Testis (tissue), 3 donors: ENCODE measurements around the gene HOXD1. TPM values are rescaled to one million over a fixed set of nuclear protein-coding genes. Genes with fewer than 3 reads are reported as not detected.

Experiments
- DNase-seq: peaks from one replicate; pipeline ENCODE4 v3.0.0-alpha.2; 2019
- H3K27ac ChIP-seq, 2 donors: fragments of 200-600 bp; sonication (generic); one replicate each; pipeline ENCODE4 v1.5.1; 2019
- H3K27me3 ChIP-seq: fragments of 200-600 bp; sonication (generic); one replicate; pipeline ENCODE4 v1.5.1; 2019
- H3K36me3 ChIP-seq: fragments of 200-600 bp; sonication (generic); one replicate; pipeline ENCODE4 v1.5.1; 2017; ENCODE audit warnings: low read depth; ENCODE audit errors: missing control alignments
- H3K4me1 ChIP-seq: fragments of 200-600 bp; sonication (generic); one replicate; pipeline ENCODE4 v1.5.1; 2019
- H3K4me3 ChIP-seq, 2 donors: fragments of 200-600 bp; sonication (generic); one replicate each; pipeline ENCODE4 v1.5.1; 2017 to 2019
- H3K9me3 ChIP-seq: fragments of 200-600 bp; sonication (generic); one replicate; pipeline ENCODE4 v1.5.1; 2017
- POLR2A ChIP-seq: fragments of 450-650 bp; IDR thresholded peaks from one replicate; pipeline ENCODE4 v1.6.1; 2017; ENCODE audit warnings: antibody characterized with exemption, mild to moderate bottlenecking, moderate library complexity
- WGBS, 2 donors: methylation state at CpG; one replicate each; pipeline ENCODE4 v1.1.5; 2018; 5-methylcytosine and 5-hydroxymethylcytosine counted together
- intact Hi-C: fragments of 100-400 bp; cut with DNase I; formaldehyde crosslinking; loops from one replicate; pipeline ENCODE4 v1.15.1; 2023; ENCODE audit warnings: low total_unique reads
- polyA plus RNA-seq: library from polyadenylated mRNA; stranded (reverse); fragments of 350-450 nt; fragmentation: Illumina TruSeq; extraction: RNeasy Lipid Tissue Mini Kit (QIAGEN cat#74804); gene quantifications from one replicate; pipeline ENCODE4 v1.2.3, GENCODE V29; 2014; ENCODE audit warnings: low read depth, low replicate concordance; ENCODE audit not compliant: insufficient read depth
- total RNA-seq, 2 donors: library from RNA; depleted of rRNA; stranded (reverse); fragments of >200 nt; gene quantifications; one replicate each; pipeline ENCODE4 v1.2.3, GENCODE V29; 2016
- TF ChIP-seq, protein P1 (sequence below), 3 experiments: fragments of 450-650 bp in 2 of 3; fragments of 200-600 bp in 1 of 3; sonication (generic) in 1 of 3; IDR thresholded peaks; one replicate each; pipeline ENCODE4 v1.5.1; 2016 to 2019; ENCODE audit warnings: antibody characterized with exemption in 3 of 3, mild to moderate bottlenecking in 2 of 3, moderate library complexity in 1 of 3

Gene HOXD1
- total and polyA plus RNA-seq, 3 donors from 2014 or later = 1.8 to 7.6 (median 5.5) TPM

DNA sequence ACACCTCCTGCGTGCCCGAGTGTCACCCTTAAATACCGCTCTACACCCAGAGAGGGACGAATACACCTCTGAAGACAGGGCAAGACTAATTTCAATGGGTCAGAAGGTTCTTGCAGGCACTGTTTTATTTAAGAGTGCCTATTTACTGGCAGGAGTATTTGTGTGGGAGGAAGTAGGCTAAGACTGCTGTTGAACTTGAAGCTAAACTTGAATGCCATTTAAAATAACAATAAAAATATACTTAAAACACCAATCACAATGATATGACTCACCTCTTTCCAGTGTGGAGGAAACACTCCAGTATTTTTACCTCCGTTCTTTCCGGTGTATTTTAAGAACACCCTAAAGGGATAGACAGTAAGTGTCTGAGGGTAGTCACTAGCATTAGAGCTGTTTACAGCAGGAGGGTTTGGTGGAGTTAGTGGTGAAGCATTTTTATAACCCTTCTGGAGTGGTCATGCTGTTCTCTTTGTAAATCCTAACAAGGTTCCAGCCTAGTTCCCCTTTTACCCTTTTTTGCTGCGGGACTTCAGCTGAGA lies 9.6 kb upstream of the HOXD1 start:
- no peak for TF ChIP-seq POLR2A
- TF ChIP-seq, protein P1, sequence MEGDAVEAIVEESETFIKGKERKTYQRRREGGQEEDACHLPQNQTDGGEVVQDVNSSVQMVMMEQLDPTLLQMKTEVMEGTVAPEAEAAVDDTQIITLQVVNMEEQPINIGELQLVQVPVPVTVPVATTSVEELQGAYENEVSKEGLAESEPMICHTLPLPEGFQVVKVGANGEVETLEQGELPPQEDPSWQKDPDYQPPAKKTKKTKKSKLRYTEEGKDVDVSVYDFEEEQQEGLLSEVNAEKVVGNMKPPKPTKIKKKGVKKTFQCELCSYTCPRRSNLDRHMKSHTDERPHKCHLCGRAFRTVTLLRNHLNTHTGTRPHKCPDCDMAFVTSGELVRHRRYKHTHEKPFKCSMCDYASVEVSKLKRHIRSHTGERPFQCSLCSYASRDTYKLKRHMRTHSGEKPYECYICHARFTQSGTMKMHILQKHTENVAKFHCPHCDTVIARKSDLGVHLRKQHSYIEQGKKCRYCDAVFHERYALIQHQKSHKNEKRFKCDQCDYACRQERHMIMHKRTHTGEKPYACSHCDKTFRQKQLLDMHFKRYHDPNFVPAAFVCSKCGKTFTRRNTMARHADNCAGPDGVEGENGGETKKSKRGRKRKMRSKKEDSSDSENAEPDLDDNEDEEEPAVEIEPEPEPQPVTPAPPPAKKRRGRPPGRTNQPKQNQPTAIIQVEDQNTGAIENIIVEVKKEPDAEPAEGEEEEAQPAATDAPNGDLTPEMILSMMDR (IDR thresholded peaks at IDR 0.05) = no peak
- Histone ChIP-seq H3K4me1 (peaks cover 28% of the 10 kb centered on the region), H3K27me3 (no peaks in the 10 kb centered on the region), H3K9me3 (no peaks in the 10 kb centered on the region), H3K36me3 (no peaks in the 10 kb centered on the region), H3K4me3 (peak overlapping the region; percentile 48 to 60), H3K27ac (peak overlapping the region in 1 of 2 donors; percentile 76)
- no peak for DNase-seq
- 27 to 28% methylated on average over 7 of the region's 7 CpGs for WGBS, 2 donors
- intact Hi-C loops = no loop called here

DNA sequence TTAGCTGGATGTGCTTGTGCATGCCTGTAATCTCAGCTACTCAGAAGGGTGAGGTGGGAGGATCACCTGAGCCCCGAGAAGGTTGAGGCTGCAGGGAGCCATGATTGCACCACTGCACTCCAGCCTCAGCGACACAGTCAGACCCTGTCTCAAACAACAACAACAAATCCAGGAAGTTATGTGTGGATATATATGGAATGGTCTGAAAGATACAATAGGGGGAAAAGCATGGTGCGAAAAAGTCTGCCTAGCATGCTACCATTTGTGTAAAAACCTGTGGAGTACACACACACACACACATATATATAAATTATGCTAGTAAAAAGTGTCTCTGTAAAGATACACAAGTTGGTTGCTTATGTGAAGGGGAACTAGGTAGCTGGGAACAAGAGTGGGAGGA lies 6.9 kb upstream of the HOXD1 start:
- TF ChIP-seq, protein P1 (IDR thresholded peaks at IDR 0.05) = no peak
- TF ChIP-seq POLR2A = no peak
- DNase-seq = no peak
- intact Hi-C loops = no loop called here
- Histone ChIP-seq H3K27me3 (no peaks in the 10 kb centered on the region), H3K4me1 (peaks cover 6% of the 10 kb centered on the region), H3K9me3 (no peaks in the 10 kb centered on the region), H3K4me3 (no peak overlapping the region), H3K36me3 (no peaks in the 10 kb centered on the region), H3K27ac (no peak overlapping the region)
- WGBS, 2 donors = 77% methylated on average over 3 of the region's 3 CpGs

DNA sequence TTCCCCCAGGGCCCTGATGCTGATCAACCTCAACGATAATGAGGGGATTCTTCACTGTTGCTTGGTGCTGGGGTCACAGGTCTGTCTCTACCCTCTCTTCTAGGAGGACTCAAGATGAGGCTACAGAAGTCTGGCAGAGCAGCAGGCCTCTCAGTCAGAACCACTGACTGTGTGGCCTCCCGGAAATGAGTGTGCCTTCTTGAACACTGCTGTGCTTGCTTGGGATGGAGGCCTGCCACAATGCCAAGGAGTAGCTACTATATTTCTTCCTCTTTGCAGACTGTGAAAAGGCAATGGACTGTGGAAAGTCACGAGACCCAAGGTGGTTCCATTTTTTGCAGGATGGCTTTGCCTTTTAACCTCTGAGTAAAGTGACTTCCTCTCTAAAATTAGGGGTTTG lies 5.8 kb upstream of the HOXD1 start:
- TF ChIP-seq, protein P1 (IDR thresholded peaks at IDR 0.05) = no peak
- TF ChIP-seq POLR2A = no peak
- no peaks in the 10 kb centered on the region for H3K9me3 ChIP-seq
- DNase-seq = no peak
- H3K36me3 ChIP-seq = no peaks in the 10 kb centered on the region
- H3K4me1 ChIP-seq = peaks cover 6% of the 10 kb centered on the region
- H3K27me3 ChIP-seq = no peaks in the 10 kb centered on the region
- H3K4me3 ChIP-seq = no peak overlapping the region
- WGBS, 2 donors = 81 to 87% methylated on average over 3 of the region's 3 CpGs
- H3K27ac ChIP-seq = no peak overlapping the region
- intact Hi-C loops = no loop called here

DNA sequence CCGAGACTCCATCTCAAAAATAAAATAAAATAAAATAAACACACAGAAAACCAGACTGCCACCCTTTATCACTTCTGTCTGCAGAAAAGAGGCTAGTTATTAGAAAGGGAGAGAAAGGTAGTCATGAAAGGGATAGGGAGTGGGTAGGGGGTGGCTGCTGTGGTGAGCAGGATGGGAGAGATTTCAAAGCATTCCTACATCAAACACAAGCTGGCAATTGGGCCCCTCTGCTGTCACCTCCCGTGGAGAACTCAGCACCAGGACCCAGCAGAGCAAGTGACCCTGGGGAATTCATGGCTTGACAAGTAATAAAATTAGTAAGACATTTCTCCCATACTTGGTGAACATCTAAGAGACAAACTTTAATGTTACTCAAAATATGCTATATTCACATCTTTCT lies 3.7 kb upstream of the HOXD1 start:
- WGBS, 2 donors = 79 to 91% methylated on average over 2 of the region's 2 CpGs
- no peaks in the 10 kb centered on the region for H3K4me1 ChIP-seq
- intact Hi-C loops = no loop called here
- no peak overlapping the region for H3K27ac ChIP-seq
- H3K9me3 ChIP-seq = no peaks in the 10 kb centered on the region
- no peak for DNase-seq
- H3K36me3 ChIP-seq = no peaks in the 10 kb centered on the region
- no peak for TF ChIP-seq POLR2A
- TF ChIP-seq, protein P1 (IDR thresholded peaks at IDR 0.05) = no peak
- H3K27me3 ChIP-seq = no peaks in the 10 kb centered on the region
- H3K4me3 ChIP-seq = no peak overlapping the region

DNA sequence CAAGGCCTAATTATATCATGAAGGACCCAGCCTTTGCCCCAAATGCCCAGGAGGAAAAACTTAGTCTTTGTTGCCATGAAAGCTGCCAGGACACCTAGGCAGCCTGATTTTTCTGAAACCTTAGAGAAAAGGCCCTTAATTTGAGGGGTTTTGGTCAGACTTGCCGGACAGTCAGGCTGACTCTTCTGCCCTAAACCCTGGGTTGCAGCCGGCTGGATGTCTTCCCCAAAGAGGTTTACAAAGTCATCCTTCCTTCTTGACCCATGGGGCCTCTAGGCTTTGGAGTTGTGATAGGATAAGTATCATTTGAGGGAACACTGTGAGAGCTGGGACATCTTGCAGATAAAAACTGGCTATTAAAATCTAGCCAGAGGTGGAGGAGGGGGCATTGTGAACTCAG lies 2.4 kb upstream of the HOXD1 start:
- 73 to 80% methylated on average over 2 of the region's 2 CpGs for WGBS, 2 donors
- intact Hi-C loops = no loop called here
- no peaks in the 10 kb centered on the region for H3K27me3 ChIP-seq
- no peaks in the 10 kb centered on the region for H3K9me3 ChIP-seq
- no peak overlapping the region for H3K4me3 ChIP-seq
- H3K4me1 ChIP-seq = no peaks in the 10 kb centered on the region
- no peaks in the 10 kb centered on the region for H3K36me3 ChIP-seq
- DNase-seq = no peak
- TF ChIP-seq, protein P1 (IDR thresholded peaks at IDR 0.05) = no peak
- TF ChIP-seq POLR2A = no peak
- H3K27ac ChIP-seq = no peak overlapping the region
